ENCODE data around the gene ACSL1. TPM values are rescaled to one million over a fixed set of nuclear protein-coding genes. Genes with fewer than 3 reads are reported as not detected.

ACSL1 gene
- total RNA-seq, 1 donor from 2014 or later: 316 TPM

DNA sequence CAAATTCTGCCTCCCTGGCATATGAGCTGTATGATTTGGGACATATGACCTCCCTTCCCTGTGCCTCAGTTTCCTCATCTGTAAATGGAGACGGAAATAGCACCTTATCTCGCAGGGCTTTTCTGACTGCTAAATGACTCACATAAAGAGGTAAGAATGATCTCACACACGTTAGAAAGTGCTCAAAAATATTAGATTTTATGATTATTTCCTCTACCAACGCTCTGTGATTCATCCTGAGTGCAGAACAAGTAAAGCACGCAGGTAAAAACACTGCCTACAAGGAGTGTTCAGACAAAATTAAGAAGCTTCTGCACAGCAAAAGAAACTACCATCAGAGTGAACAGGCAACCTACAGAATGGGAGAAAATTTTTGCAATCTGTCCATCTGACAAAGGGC, 21.1 kb downstream of the ACSL1 start:
- Histone ChIP-seq H3K27me3 (ENCODE audit: low read depth) (no peaks in the 10 kb centered on the region), H3K4me1 (peaks cover 84% of the 10 kb centered on the region), H3K36me3 (peaks cover 38% of the 10 kb centered on the region), H3K27ac (replicated peaks) (peak overlapping the region; percentile 95), H3K9me3 (replicated peaks) (no peaks in the 10 kb centered on the region), H3K4me3 (peak overlapping the region; percentile 63)
- TF ChIP-seq, protein P1, sequence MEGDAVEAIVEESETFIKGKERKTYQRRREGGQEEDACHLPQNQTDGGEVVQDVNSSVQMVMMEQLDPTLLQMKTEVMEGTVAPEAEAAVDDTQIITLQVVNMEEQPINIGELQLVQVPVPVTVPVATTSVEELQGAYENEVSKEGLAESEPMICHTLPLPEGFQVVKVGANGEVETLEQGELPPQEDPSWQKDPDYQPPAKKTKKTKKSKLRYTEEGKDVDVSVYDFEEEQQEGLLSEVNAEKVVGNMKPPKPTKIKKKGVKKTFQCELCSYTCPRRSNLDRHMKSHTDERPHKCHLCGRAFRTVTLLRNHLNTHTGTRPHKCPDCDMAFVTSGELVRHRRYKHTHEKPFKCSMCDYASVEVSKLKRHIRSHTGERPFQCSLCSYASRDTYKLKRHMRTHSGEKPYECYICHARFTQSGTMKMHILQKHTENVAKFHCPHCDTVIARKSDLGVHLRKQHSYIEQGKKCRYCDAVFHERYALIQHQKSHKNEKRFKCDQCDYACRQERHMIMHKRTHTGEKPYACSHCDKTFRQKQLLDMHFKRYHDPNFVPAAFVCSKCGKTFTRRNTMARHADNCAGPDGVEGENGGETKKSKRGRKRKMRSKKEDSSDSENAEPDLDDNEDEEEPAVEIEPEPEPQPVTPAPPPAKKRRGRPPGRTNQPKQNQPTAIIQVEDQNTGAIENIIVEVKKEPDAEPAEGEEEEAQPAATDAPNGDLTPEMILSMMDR (IDR thresholded peaks at IDR 0.05; ENCODE audit: borderline replicate concordance): no peak
- intact Hi-C loops (cut with micrococcal nuclease): no loop called here
- no peak for DNase-seq

DNA sequence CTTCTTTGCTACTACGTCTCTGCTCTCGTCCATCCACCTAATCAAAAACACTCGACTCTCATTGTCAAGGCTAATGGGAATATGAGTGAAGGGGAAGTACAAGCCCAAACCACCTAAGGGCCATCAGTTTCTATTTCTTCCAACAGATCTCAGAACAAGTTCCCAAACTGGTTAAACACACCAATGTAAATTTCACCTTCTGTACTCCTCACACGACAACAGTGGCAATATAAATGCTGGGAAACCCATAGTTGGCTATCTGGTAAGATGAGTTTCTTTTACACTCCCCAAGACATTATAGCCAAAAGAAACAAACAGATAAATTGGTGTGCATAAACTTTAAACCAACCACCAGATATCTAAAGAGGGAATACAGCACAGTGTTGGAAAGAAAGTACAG, 21.9 kb downstream of the ACSL1 start:
- Histone ChIP-seq H3K4me1 (peaks cover 84% of the 10 kb centered on the region), H3K27ac (replicated peaks) (peak overlapping the region; percentile 95), H3K4me3 (peak overlapping the region; percentile 63), H3K9me3 (replicated peaks) (no peaks in the 10 kb centered on the region), H3K27me3 (ENCODE audit: low read depth) (no peaks in the 10 kb centered on the region), H3K36me3 (peaks cover 41% of the 10 kb centered on the region)
- TF ChIP-seq, protein P1 (IDR thresholded peaks at IDR 0.05; ENCODE audit: borderline replicate concordance): no peak
- DNase-seq: no peak
- intact Hi-C loops (cut with micrococcal nuclease): no loop called here

DNA sequence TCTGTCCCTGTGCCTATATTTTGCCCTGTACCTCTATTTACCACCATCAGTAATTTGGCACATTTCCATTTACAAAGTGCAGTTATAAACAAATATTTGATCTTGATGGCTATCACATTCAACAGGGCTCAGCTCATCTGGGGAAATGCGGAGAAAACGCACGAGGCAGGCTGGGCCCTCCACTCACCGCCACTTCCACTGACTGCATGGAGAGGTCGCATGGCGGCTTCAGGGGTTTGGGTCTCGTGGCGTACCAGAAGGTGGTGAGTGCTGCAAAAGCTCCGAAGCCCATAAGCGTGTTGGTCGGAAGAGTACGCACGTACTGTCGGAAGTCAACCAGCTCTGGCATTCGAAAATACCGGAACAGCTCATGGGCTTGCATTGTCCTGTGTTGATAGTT, 22.6 kb downstream of the ACSL1 start:
- peak overlapping the region; percentile 95 for H3K27ac ChIP-seq (replicated peaks)
- no peaks in the 10 kb centered on the region for H3K27me3 ChIP-seq (ENCODE audit: low read depth)
- intact Hi-C loops (cut with micrococcal nuclease): no loop called here
- H3K36me3 ChIP-seq: peaks cover 49% of the 10 kb centered on the region
- H3K4me1 ChIP-seq: peaks cover 84% of the 10 kb centered on the region
- peak overlapping the region; percentile 63 for H3K4me3 ChIP-seq
- no peaks in the 10 kb centered on the region for H3K9me3 ChIP-seq (replicated peaks)
- no peak for DNase-seq
- TF ChIP-seq, protein P1 (IDR thresholded peaks at IDR 0.05; ENCODE audit: borderline replicate concordance): no peak

DNA sequence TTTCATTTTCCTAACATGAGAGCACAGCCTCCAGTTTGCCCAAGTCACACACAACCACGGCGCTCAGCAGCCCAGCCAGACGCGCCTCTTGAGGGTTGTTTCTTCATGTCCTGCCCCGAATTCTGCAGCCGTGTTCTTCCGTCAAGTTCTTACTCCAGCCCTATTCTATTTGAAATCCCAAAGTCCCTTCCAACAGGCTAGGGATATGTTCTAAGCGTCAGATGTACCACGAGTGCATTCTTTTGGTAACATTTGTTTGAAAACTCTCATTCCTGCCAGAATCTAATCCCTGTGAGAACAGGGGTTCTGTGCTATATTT, 23.1 kb downstream of the ACSL1 start:
- H3K27ac ChIP-seq (replicated peaks): peak overlapping the region; percentile 95
- TF ChIP-seq, protein P1 (IDR thresholded peaks at IDR 0.05; ENCODE audit: borderline replicate concordance): no peak
- peaks cover 52% of the 10 kb centered on the region for H3K36me3 ChIP-seq
- H3K9me3 ChIP-seq (replicated peaks): no peaks in the 10 kb centered on the region
- intact Hi-C loops (cut with micrococcal nuclease): no loop called here
- no peaks in the 10 kb centered on the region for H3K27me3 ChIP-seq (ENCODE audit: low read depth)
- H3K4me3 ChIP-seq: peak overlapping the region; percentile 63
- no peak for DNase-seq
- H3K4me1 ChIP-seq: peaks cover 84% of the 10 kb centered on the region

DNA sequence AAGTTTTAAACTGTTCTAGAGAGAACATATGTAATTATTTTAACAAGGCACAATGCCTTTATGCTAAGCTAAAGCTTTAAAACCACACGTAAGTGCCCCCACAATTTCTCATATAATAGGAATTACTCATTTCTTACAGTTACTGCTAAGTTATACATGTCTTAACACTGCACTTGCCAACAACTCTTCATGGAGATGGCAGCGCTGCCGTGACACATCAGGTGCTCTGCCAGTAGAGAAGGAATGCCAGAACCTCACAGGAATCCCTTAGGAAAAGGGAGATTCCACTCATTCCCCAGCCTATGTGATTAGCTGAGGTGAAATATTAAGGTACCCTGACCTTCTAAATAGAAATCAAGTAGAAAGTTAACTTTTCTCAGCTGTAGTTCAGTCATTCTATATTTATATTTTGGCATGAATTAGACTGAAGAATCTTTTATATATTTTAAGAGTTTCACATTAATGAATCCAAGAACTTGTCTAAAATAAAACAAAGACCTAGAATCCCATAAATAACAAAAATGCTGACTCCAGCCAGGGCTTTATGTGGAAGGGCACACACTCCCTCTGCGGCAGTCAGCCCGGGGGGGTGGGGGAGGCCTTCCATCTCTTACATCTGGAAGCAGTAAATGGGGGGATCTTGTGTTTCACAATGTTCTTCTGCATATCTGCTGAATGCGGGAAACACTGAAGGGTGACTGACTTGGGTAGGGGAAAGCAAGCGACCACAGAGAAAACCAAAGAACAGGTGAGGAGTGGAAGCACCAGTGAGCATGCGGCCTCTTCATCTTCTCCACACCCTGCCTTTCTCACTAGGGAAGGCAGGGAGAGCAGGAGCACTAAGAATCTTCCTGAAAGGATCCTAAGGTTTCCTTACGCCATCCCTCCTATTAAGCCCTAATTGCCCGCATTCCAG, 23.7 kb downstream of the ACSL1 start:
- Histone ChIP-seq H3K36me3 (peaks cover 58% of the 10 kb centered on the region), H3K27ac (replicated peaks) (peak overlapping the region; percentile 95), H3K27me3 (ENCODE audit: low read depth) (no peaks in the 10 kb centered on the region), H3K9me3 (replicated peaks) (no peaks in the 10 kb centered on the region), H3K4me3 (peak overlapping the region; percentile 63), H3K4me1 (peaks cover 84% of the 10 kb centered on the region)
- intact Hi-C loops (cut with micrococcal nuclease): no loop called here
- TF ChIP-seq, protein P1 (IDR thresholded peaks at IDR 0.05; ENCODE audit: borderline replicate concordance): no peak
- DNase-seq: no peak
